Measurements from ENCODE around the gene TCAP. TPM values are rescaled to one million over a fixed set of nuclear protein-coding genes. Genes with fewer than 3 reads are reported as not detected.

TCAP gene
- total RNA-seq, 1 experiment from 2014 or later, result 0.19 TPM

DNA sequence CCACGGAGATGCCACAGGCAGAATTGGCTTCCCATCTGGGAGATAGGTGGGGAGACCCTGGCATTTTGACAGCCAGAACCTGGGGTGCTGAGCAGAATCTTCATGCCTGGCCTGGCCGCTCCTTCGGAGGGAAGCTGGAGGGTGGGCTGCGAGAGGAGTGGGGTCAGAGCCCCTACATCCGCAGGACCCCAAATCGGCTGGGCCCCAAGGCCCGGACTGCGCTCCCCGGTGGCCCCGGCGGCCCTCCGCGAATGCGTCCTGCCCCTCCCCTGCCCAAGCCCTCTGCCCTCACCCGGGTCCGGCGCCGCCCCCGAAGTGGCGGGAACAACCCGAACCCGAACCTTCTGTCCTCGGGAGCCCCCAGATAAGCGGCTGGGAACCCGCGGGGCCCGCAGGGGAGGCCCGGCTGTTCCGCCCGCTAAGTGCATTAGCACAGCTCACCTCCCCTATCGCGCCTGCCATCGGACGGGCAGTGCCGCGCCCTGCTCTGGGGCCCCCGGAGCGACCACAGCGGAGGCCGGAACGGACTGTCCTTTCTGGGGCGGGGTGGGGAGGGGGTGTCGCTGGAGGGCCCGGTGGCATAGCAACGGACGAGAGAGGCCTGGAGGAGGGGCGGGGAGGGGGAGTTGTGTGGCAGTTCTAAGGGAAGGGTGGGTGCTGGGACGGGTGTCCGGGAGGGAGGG is 2.3 kb downstream of the TCAP start:
- DNase-seq (ENCODE audit: low spot score), result no peak

DNA sequence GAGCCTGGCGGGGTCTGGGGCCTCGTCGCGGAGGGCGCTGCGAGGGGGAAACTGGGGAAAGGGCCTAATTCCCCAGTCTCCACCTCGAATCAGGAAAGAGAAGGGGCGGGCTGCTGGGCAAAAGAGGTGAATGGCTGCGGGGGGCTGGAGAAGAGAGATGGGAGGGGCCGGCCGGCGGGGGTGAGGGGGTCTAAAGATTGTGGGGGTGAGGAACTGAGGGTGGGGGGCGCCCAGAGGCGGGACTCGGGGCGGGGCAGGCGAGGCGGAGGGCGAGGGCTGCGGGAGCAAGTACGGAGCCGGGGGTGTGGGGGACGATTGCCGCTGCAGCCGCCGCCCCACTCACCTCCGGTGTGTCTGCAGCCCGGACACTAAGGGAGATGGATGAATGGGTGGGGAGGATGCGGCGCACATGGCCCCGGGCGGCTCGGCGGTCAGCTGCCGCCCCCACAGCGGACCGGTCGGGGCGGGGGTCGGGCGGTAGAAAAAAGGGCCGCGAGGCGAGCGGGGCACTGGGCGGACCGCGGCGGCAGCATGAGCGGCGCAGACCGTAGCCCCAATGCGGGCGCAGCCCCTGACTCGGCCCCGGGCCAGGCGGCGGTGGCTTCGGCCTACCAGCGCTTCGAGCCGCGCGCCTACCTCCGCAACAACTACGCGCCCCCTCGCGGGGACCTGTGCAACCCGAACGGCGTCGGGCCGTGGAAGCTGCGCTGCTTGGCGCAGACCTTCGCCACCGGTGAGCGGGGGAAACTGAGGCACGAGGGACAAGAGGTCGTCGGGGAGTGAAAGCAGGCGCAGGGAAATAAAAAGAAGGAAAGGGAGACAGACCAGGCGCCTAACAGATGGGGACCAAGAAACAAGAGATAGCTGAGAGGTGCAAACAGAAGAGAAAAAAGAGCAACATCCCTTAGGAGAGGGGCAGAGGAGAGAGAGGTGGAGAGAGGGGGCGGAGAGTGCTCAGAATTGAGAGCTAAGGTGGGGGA is 3.1 kb downstream of the TCAP start, which contains the start of gene PNMT:
TSS of gene PNMT (plus strand) at position 509 of the 980 bp plus-strand sequence. CDS start at position 532, 23 bp downstream.
- no peak for DNase-seq (ENCODE audit: low spot score)

DNA sequence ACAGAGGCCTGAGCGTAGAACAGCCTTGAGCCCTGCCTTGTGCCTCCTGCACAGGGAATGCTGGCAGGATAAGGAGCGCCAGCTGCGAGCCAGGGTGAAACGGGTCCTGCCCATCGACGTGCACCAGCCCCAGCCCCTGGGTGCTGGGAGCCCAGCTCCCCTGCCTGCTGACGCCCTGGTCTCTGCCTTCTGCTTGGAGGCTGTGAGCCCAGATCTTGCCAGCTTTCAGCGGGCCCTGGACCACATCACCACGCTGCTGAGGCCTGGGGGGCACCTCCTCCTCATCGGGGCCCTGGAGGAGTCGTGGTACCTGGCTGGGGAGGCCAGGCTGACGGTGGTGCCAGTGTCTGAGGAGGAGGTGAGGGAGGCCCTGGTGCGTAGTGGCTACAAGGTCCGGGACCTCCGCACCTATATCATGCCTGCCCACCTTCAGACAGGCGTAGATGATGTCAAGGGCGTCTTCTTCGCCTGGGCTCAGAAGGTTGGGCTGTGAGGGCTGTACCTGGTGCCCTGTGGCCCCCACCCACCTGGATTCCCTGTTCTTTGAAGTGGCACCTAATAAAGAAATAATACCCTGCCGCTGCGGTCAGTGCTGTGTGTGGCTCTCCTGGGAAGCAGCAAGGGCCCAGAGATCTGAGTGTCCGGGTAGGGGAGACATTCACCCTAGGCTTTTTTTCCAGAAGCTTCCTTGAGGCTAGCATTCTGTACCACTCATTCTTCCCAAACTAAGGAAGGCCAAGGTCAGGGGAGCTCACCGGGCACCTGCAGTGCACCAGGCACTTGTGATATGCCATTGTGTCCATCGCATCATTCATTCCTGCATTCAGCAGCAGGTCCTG is 5.0 kb downstream of the TCAP start:
- DNase-seq (ENCODE audit: low spot score), result no peak

DNA sequence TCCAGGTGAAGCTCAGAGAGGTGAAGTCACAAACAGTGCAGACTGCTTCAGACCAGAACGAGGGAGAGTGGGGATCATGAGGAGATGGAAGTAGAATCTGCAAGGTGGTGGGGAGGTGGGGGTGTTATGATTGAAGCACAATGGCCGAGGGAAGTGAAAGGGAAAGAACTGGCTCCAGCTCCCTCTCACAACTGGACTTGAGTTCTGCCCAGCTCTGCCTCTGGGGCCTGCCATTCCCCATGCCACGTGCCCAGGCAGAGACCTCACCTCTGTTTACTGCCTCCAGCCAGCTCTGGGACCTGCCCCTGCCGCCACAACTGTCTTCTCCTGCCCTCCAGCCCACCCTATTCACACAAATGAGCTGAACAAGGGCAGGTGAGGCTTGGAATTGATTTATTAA is 5.6 kb downstream of the TCAP start:
- DNase-seq (ENCODE audit: low spot score), result no peak

DNA sequence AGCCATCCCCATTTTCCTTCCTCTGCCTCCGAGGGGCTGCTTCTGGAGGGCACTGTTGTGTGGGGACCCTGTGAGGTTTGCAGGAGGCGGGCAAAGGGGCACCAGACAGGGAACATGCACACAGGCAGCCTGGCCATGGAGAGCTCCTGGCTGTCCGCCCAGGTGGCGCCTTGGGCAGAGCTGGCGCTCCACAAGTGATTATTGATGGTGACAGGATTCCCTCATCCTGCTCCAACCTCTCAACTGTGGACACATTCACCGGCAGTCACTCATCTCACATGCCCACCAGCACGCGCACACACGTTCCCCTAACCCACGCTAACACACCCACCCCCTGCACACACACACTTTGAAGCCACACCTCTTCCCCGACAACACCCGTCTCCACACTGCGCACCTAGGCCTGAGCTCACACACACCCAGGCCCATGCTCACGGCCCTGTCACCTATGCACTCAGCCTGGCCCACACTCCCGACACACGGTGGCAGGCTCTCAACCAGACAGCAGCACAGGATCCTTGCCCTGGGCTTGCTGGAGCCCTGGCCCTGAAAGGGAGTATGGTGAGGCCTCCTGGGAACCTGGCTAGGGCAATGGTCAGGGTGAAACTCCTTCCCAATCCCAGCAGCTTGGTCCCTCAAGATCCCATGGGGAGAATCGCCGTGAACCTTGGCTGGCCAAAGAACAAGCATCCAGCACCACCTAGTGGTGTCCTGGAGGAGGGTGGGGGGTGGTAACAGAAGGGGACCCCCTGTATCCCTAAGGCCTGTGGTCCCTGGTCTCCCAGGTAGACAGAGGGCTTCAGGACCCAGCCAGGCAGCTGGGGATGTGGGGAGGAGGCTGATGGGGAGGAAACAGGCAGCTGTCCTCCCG is 6.7 kb downstream of the TCAP start:
- DNase-seq (ENCODE audit: low spot score), result peak; percentile 53

DNA sequence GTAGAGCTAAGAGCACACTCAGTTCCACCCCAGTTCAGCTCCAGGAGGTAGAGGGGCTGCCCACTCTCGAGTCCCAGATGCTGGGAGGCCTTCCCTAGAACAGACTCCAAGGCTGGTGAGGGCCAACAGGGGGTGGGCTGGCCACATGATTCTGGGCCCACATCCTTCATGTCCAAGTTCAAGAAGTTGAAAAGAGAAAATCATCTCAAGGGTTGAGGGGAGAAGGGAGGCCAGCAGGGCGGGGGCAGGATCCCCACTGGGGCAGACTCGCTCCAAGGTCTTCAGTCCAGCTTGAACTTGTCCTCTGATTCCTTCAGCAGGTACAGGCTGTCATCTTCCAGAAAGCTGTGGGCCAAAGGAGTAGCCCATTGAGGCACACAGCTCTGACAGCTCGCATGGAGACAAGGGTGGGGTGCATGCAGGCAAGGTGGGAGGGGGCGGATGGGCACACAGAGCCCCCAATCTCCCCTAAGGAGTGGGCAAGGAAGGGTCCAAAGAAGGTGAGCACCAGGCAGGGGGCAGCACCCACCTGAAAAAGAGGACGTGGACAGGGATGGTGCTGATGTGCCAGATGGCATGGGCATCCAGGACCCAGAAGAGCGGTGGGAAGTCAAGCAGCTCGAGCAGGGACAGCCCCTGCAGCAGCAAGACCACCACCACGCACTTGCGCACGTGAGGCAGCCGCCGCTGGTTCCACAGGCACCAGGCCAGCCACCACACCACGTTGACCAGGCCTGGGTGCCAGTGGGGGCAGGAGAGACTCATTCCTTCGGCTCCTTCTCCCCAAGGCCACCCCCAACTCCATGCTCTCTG is 7.6 kb downstream of the TCAP start:
- DNase-seq (ENCODE audit: low spot score), result no peak

DNA sequence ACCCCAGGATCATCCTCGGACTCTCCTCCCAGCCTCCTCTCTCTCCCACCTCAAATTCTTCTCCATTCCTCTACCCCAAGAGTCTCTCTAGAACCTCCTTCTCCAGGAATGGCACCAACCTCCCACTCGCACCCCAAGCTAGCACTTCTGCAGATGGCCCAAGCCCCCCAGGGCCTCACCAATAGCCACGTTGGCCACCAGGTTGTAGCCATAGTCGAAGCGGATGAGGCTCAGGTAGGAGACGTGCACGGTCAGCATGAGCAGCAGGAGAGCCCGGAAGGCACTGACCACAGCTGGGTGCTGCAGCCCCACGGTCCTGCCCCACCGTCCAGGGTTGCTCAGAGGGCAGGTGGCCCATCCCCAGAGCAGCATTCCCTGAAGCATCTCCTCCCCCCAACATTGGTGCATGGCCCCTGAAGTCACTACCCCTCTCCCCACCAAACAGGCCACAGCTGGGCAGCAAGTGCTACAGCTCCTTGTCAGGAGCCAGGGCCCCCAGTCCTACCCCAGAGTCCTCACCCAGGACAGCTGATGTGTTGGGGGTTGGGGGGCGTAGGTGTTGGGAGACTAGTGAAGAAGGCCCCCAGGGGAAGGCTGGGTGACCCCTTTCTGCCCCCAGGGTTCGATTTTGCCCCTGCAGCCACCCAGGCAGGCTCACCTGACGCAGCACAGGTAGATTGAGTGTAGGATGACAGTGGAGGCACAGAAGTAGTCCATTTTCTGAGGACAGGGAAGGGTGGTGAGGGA is 8.4 kb downstream of the TCAP start:
- DNase-seq (ENCODE audit: low spot score), result no peak

DNA sequence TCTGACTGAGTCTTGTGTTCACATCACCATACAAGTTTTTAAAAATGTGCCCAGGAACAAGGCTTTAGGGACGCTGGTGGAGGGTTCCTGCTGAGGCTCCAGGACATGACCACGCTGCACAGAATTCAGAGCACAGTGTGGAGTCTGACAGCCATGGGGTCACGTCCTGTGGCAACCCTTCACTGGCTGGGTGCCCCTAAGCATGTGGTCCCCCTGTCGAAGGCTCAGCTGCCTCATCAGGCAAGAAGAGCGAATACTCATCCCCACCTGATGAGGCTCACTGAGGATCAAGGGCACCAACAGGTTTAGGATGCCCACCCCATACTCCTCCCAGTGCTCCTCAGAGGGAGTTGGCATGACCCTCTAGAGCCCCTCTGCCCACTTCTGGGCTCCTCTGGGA is 9.0 kb downstream of the TCAP start:
- no peak for DNase-seq (ENCODE audit: low spot score)

DNA sequence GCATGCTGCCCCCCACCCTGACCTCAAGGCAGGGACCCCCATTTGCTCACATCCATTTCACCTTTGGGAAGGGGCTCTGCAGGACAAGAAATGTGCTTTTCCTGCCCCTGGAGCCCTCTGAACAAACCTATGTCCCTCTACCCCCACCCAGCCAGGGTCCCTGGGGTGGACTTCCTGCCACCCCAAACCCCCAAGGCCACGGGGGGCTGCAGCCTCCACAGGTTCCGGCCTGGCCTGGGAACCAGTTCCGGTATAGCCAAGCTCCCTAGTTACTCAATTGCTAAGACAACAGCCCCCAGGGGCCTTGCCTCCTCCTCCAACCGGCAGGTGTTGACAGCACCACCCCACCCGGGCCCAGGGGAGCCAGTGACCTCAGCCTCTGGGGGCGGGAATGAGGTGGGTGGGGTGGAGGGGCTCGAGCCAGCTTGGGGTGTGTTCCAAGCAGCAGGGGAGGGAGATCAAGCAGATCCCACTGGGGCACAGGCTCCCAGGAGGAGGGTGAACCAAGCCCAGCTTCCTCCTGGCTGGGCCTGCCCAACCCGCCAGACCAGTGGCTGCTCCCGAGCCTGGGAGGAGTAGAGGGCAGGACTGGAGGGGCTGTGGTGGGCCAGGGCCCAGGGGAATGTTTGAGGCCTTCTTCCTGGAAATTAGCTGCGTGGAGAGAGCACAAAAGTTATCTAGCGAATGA is 9.7 kb downstream of the TCAP start:
- no peak for DNase-seq (ENCODE audit: low spot score)

DNA sequence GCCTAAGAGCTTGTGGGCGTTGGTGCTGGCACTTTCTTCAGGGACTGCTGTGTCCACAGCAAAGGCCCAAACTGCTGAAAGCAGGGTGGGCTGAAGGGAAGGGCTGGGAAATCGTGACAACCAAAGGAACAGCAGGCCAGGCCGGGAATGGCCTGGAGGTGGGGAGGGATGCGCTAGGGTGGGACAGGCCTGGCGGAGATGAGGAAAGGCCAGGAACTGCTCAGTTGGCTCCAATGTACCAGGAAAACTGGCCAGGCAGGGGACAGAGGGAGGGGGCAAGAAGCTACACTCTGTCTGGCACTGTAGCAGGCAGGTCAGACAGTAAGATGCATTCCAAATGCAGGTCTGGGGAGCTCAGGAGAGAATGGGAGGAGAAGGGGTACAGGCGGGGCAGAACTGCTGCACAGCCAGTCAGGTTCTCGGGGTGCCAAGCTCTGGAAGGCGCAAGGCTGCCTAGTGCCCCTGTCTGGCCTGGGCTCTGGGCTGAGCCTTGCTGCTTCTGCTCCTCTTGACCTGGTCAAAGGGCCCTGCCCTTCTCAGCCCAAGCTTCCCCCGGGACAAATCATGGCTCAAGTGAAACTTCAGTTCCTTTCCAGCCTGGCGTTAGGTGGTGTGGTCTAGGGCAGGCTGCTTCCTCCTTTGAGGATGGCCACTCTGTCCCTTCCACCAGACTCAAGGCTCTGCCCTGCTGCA is 10.4 kb downstream of the TCAP start:
- no peak for DNase-seq (ENCODE audit: low spot score)

DNA sequence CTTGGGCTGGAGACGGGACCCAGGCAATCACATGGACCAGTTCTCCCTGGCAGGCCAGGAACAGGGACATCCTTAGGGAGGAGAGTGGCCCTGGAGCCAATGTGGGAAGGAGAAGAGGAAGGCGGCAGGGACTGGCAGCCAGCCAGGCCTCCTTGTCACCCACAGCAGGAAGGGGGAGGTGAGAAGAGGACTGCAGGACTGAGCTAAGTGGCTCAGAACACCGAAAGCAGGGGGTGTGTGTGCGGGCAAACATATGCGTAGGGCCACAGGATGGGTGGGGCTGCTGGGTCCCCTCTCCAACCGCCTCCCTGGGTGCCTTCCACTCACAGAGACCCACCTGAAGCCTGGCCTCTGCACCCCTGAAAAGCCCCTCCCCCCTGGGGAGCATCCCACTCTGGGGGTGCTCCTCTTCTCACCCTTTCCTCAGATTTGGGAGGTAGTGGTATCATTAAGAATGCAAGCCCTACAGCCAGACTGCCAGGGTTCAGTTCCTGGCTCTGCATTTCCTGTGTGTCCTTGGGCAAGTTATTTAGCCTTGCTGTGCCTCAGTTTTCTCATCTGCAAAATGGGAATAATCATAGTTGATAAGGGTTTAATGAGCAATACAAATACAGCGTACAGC is 11.2 kb downstream of the TCAP start:
- peak; percentile 53 for DNase-seq (ENCODE audit: low spot score)

DNA sequence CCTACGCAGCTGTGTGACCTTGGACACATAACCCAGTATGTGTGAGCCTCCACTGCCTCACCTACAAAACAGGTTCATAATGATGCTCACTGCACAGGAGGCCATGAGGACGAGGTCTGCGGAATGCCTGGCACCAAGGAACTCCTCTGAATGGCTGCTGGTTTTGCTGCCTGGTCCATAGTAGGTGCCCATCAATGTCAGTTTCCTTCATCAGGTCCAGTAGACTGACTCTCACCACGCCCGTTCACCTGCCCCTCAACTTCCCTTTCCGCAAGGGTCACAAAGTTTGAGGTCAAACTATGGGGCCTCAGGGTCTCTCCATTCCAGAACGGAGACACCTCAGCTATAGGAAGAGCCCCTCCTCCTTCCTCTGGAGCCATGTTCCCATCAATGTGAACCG is 11.9 kb downstream of the TCAP start:
- DNase-seq (ENCODE audit: low spot score), result no peak

DNA sequence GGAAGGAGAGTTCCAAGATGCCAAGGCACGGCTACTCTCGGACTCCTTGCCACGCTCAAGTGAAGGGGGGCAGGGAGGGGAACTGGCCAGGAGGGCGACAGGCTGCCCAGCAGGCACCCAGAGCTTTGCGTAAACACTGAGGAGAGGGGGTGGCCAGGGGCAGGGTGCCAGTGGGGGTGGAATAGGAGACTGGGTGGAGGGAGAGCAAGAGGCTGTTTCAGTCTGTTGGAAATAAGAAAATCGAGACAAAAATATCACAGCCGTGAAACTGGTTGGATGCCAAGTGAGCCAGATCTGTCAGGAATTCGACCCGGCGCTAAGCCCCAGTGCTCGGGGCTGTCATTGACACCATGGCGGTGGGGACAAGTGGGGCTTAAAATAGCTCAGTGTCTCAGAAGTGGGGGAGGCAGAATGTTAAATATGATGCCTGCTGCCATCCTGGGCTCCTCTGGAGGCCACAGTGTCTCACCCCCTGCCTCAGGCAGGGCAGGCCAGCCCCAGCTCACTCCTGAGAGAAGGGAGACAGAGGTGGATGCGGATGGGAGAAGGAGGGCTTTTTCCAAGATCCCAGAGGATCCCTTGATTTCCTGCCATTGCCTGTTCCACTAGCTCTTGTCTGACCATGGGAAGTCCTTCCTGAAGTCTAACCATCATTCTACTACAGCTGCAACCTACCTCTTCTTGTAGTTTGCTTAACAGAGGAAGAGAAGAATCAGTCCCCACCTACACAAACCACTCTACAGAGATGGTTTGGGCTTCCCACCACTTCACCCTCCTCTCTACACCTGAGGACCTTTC is 12.6 kb downstream of the TCAP start:
- DNase-seq (ENCODE audit: low spot score), result no peak

DNA sequence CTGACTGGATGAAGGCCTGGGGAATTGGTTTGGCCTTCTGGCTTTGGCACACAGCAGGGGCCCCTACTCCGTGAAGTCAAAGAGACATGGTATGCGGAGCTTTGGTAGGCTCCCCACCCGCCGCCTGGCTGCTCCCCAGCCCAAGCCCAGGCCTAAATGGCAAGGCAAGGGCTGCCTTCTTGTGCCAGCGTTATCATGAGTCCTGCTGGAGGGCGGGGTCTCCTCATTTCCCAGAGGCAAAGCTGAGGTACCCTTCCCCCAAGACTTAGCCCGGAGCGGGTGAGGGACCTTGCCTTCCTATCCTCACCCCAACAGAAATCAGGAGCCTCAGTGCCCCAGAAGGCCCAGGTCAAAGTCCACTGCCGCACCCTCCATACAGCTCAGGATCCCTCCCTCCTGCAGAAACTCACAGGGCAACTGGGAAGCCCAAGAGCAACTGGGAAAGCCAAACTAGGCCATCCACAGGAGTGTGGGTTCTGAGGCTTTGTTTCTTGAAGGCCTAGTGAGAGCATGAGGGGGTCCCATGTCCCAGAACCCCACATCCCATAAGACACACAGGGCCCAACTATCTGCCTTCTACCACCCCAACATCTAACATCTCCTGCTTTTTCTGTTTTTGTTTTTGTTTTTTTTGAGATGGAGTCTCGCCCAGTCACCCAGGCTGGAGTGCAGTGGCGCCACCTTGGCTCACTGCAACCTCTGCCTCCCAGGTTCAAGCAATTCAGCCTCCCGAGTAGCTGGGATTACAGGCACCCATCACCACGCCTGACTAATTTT is 13.4 kb downstream of the TCAP start:
- DNase-seq (ENCODE audit: low spot score), result no peak

DNA sequence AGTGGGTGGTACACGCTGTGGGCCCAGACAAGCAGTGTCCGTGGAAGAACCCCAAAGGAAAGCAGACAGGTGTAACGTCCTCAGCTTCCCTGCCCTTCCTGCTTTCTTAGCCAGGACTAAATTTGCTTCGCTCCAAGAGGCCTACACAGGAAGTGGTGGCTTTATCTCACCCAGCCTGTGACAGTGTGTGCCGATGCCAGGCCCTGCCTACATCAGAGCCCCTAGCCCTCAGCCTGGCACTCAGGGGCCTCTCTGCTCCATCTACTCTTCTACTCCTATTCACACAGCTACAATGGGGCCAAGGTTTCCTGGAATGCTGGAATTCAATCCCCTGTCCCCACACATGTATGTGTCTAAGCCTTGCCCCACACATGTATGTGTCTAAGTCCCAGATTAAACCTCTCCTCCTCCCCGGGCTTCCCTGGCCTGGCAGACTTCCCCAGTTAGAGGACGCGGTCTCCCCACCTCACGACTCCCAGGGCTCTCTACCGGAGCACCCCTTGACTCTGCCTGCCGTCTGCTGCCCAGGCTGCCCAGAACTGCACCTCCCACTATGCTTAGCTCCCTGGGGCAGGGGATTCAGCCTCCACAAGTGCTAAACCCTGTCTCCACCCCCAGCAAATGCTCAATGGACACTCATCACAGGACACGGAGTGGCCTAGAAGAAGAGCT is 14.5 kb downstream of the TCAP start:
- DNase-seq (ENCODE audit: low spot score), result no peak

All from A172 (cell line).